Bone marrow (tissue), 2 donors: ENCODE measurements around the gene NCOA3.
A peak's percentile ranks its signal among the peaks of the same experiment; 100 is the strongest.

Source experiments
- DNase-seq, 2 donors: peaks; one replicate each; lab custom pipeline; 2025; lab: John Stamatoyannopoulos, UW

NCOA3 gene

GRCh38 chr20:47635256-47635655 is 133.6 kb downstream of the NCOA3 start:
- no peak for DNase-seq

- DNase-seq: no peak
Measured at GRCh38 chr20:47638851-47639250, 137.2 kb downstream of the NCOA3 start.

GRCh38 chr20:47642118-47642517 is 140.4 kb downstream of the NCOA3 start:
- DNase-seq: no peak

GRCh38 chr20:47642624-47643023 is 140.9 kb downstream of the NCOA3 start:
- no peak for DNase-seq

GRCh38 chr20:47645632-47646031 is 143.9 kb downstream of the NCOA3 start:
- DNase-seq: no peak

GRCh38 chr20:47647994-47648393 is 146.3 kb downstream of the NCOA3 start:
- no peak for DNase-seq

- DNase-seq: no peak
Measured at GRCh38 chr20:47648943-47649342, 147.3 kb downstream of the NCOA3 start.

GRCh38 chr20:47652301-47652700 is 150.6 kb downstream of the NCOA3 start:
- no peak for DNase-seq

GRCh38 chr20:47652794-47653193 is 151.1 kb downstream of the NCOA3 start:
- no peak for DNase-seq

- DNase-seq: no peak
Measured at GRCh38 chr20:47653869-47654268, 152.2 kb downstream of the NCOA3 start.

- no peak for DNase-seq
Measured at GRCh38 chr20:47654370-47654769, 152.7 kb downstream of the NCOA3 start.

- no peak for DNase-seq
Measured at GRCh38 chr20:47655635-47656034, 153.9 kb downstream of the NCOA3 start.

GRCh38 chr20:47656318-47656717 is 154.6 kb downstream of the NCOA3 start:
- DNase-seq: peak in 1 of 2 donors; percentile 43

- DNase-seq: no peak
Measured at GRCh38 chr20:47659904-47660601, 158.4 kb downstream of the NCOA3 start.

GRCh38 chr20:47660602-47660905 is 158.9 kb downstream of the NCOA3 start:
- no peak for DNase-seq

GRCh38 chr20:47660983-47661700 is 159.5 kb downstream of the NCOA3 start:
- DNase-seq: no peak

GRCh38 chr20:47661714-47662113 is 160.0 kb downstream of the NCOA3 start:
- DNase-seq: no peak

- no peak for DNase-seq
Measured at GRCh38 chr20:47662483-47663353, 161.0 kb downstream of the NCOA3 start.

- peak; percentile 47 to 58 for DNase-seq
Measured at GRCh38 chr20:47663354-47664067, 161.8 kb downstream of the NCOA3 start.

GRCh38 chr20:47664068-47664437 is 162.4 kb downstream of the NCOA3 start:
- DNase-seq: no peak

- DNase-seq: no peak
Measured at GRCh38 chr20:47664744-47665143, 163.1 kb downstream of the NCOA3 start.
